Smooth muscle cell (in vitro differentiated cells): ENCODE measurements around the gene KDM1B. TPM values are rescaled to one million over a fixed set of nuclear protein-coding genes. Genes with fewer than 3 reads are reported as not detected.

Experiments used
- DNase-seq: peaks from one replicate; lab custom pipeline; 2025; ENCODE audit not compliant: unreplicated experiment; lab: John Stamatoyannopoulos, UW
- H2AFZ ChIP-seq: fragments of 200-600 bp; sonication (generic); 2 replicates; pipeline ENCODE4 v1.6.0; 2016; ENCODE audit warnings: antibody characterized with exemption, low read depth, mild to moderate bottlenecking
- H3F3A ChIP-seq: fragments of 200-600 bp; sonication (generic); 2 replicates; pipeline ENCODE4 v1.6.0; 2017; ENCODE audit warnings: antibody characterized with exemption, low read depth
- H3K27ac ChIP-seq: fragments of 200-600 bp; sonication (generic); 2 replicates; pipeline ENCODE4 v1.5.1; 2016; ENCODE audit warnings: low read depth, mild to moderate bottlenecking
- H3K27me3 ChIP-seq: fragments of 200-600 bp; sonication (generic); 2 replicates; pipeline ENCODE4 v1.6.1; 2016; ENCODE audit warnings: low read depth, mild to moderate bottlenecking
- H3K36me3 ChIP-seq: fragments of 200-600 bp; sonication (generic); 2 replicates; pipeline ENCODE4 v1.5.1; 2016; ENCODE audit warnings: low read depth
- H3K4me1 ChIP-seq: fragments of 200-600 bp; sonication (generic); 2 replicates; pipeline ENCODE4 v1.5.1; 2016; ENCODE audit warnings: low read depth
- H3K4me2 ChIP-seq: fragments of 200-600 bp; sonication (generic); 2 replicates; pipeline ENCODE4 v1.6.0; 2016; ENCODE audit warnings: mild to moderate bottlenecking
- H3K4me3 ChIP-seq: fragments of 200-600 bp; sonication (generic); 2 replicates; pipeline ENCODE4 v1.5.1; 2016; ENCODE audit warnings: mild to moderate bottlenecking
- H3K79me2 ChIP-seq: fragments of 200-600 bp; sonication (generic); 2 replicates; pipeline ENCODE4 v1.6.0; 2016; ENCODE audit warnings: low read depth, mild to moderate bottlenecking
- H3K9ac ChIP-seq: fragments of 200-600 bp; sonication (generic); 2 replicates; pipeline ENCODE4 v1.6.0; 2016; ENCODE audit warnings: low read depth
- H3K9me3 ChIP-seq: fragments of 200-600 bp; sonication (generic); replicated peaks from 2 replicates; pipeline ENCODE4 v1.5.1; 2016; ENCODE audit warnings: low read depth
- H4K20me1 ChIP-seq: fragments of 200-600 bp; sonication (generic); 2 replicates; pipeline ENCODE4 v1.6.0; 2016; ENCODE audit warnings: low read depth
- WGBS: methylation state at CpG from one replicate; pipeline ENCODE4 v1.1.7; 2016; ENCODE audit warnings: low lambda C conversion rate; 5-methylcytosine and 5-hydroxymethylcytosine counted together
- polyA plus RNA-seq: library from polyadenylated mRNA; unstranded; fragments of >200 nt; fragmentation: Nextera tagmentation; extraction: Ambion mirVana; gene quantifications from 2 replicates; pipeline ENCODE4 v1.2.1, GENCODE V29; 2016
- total RNA-seq: library from RNA; depleted of rRNA; stranded (reverse); fragments of >200 nt; gene quantifications from 2 replicates; pipeline ENCODE4 v1.2.3, GENCODE V29; 2014
- TF ChIP-seq, protein P1 (sequence below): fragments of 200-600 bp; sonication (generic); IDR thresholded peaks from 2 replicates; pipeline ENCODE4 v1.5.1; 2017; ENCODE audit warnings: borderline replicate concordance, mild to moderate bottlenecking, antibody characterized with exemption; ENCODE audit not compliant: insufficient read depth, poor library complexity, severe bottlenecking

KDM1B gene
- total and polyA plus RNA-seq, 2 experiments from 2014 or later: 8.2 to 15.8 TPM

DNA sequence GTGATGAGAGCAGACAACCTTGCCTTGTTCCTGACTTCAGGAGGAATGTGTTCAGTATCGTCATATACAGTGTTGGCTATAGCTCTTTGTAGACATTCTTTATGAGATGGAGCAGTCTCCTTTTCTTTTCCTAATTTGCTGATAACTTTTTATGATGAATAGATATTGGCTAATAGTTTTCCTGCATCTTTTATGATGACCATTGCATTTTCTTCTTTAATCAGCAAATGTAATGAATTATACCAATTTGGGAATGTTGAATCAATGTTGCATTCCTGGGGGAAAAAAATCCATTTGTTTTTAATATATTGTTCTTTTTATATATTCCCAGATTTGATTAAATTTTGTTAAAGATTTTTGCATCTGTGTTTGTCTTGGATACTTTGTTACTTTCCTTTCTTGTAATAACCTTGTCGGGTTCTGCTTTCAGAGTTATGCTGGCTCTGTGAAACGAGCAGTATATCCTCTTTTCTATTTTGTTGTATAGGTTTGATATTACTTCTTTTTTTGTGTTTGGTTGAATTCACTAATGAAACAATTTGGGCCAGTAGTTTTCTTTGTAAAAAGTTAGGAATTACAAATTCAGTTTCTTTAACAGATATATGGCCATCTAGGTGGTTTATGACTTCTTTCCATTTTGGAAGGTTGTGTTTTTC lies 23.9 kb downstream of the KDM1B start:
- Histone ChIP-seq H3K4me1 (no peaks in the 10 kb centered on the region), H3K27me3 (no peaks in the 10 kb centered on the region), H3K4me3 (no peak overlapping the region), H2AFZ (no peak overlapping the region), H3F3A (no peaks in the 10 kb centered on the region), H3K9ac (no peak overlapping the region), H3K79me2 (no peaks in the 10 kb centered on the region), H3K27ac (no peak overlapping the region), H4K20me1 (no peaks in the 10 kb centered on the region), H3K36me3 (peaks cover 4% of the 10 kb centered on the region), H3K4me2 (no peak overlapping the region), H3K9me3 (no peaks in the 10 kb centered on the region)
- WGBS: 97% methylated on average over 3 of the region's 3 CpGs
- no peak for DNase-seq
- TF ChIP-seq, protein P1, sequence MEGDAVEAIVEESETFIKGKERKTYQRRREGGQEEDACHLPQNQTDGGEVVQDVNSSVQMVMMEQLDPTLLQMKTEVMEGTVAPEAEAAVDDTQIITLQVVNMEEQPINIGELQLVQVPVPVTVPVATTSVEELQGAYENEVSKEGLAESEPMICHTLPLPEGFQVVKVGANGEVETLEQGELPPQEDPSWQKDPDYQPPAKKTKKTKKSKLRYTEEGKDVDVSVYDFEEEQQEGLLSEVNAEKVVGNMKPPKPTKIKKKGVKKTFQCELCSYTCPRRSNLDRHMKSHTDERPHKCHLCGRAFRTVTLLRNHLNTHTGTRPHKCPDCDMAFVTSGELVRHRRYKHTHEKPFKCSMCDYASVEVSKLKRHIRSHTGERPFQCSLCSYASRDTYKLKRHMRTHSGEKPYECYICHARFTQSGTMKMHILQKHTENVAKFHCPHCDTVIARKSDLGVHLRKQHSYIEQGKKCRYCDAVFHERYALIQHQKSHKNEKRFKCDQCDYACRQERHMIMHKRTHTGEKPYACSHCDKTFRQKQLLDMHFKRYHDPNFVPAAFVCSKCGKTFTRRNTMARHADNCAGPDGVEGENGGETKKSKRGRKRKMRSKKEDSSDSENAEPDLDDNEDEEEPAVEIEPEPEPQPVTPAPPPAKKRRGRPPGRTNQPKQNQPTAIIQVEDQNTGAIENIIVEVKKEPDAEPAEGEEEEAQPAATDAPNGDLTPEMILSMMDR: no peak

DNA sequence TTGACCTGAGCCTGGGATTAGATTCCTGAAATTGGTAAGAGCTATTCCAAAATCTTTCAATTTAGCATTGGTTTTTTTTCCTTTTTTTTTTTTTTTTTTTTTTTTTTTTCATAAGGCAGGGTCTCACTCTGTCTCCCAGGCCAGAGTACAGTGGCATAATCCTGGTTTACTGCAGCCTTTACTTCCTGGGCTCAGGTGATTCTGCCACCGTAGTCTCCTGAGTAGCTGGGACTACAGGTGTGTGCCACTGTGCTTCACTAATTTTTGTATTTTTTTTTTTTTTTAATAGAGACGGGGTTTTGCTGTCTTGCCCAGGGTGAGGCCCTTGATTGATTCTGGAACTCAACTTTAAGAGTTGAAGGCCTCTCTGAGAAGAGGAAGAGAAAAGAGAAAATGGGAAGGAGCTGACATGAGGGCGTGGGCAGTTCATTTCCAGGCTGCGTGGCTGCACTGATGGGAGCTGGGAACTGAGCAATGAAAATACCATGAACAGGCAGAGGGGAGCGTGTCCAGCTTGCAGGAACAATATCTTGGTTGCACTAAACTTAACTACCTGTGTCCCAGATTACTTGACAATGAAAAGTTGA lies 24.6 kb downstream of the KDM1B start:
- TF ChIP-seq, protein P1: no peak
- H3K27me3 ChIP-seq: no peaks in the 10 kb centered on the region
- 93% methylated on average over 5 of the region's 5 CpGs for WGBS
- H3K4me2 ChIP-seq: no peak overlapping the region
- no peaks in the 10 kb centered on the region for H3F3A ChIP-seq
- no peak overlapping the region for H3K4me3 ChIP-seq
- H4K20me1 ChIP-seq: no peaks in the 10 kb centered on the region
- H3K79me2 ChIP-seq: no peaks in the 10 kb centered on the region
- H3K4me1 ChIP-seq: no peaks in the 10 kb centered on the region
- no peak overlapping the region for H2AFZ ChIP-seq
- H3K27ac ChIP-seq: no peak overlapping the region
- no peak for DNase-seq
- no peaks in the 10 kb centered on the region for H3K9me3 ChIP-seq
- no peak overlapping the region for H3K9ac ChIP-seq
- H3K36me3 ChIP-seq: peaks cover 4% of the 10 kb centered on the region

DNA sequence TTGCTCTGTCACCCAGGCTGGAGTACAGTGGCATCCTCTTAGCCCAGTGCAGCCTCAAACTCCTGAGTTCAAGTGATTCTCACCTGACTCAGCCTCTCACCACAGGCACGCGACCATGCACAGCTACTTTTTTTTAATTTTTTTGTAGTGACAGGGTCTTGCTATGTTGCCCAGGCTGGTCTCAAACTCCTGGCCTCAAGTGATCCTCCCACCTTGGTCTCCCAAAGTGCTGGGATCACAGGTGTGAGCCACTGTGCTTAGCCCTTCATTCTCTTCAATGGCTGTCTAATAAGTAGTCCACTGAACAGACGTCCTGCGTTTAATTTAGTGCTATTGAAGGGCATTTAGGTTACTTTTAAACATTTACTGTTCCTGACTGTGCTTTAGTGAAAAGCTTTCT lies 27.3 kb downstream of the KDM1B start:
- TF ChIP-seq, protein P1: no peak
- 95% methylated on average over 4 of the region's 4 CpGs for WGBS
- H3K27ac ChIP-seq: no peak overlapping the region
- H2AFZ ChIP-seq: no peak overlapping the region
- H3K4me2 ChIP-seq: no peak overlapping the region
- H3K4me1 ChIP-seq: no peaks in the 10 kb centered on the region
- H3K79me2 ChIP-seq: no peaks in the 10 kb centered on the region
- H3F3A ChIP-seq: no peaks in the 10 kb centered on the region
- DNase-seq: no peak
- H3K36me3 ChIP-seq: no peaks in the 10 kb centered on the region
- no peaks in the 10 kb centered on the region for H3K27me3 ChIP-seq
- no peaks in the 10 kb centered on the region for H4K20me1 ChIP-seq
- no peaks in the 10 kb centered on the region for H3K9me3 ChIP-seq
- H3K4me3 ChIP-seq: no peak overlapping the region
- no peak overlapping the region for H3K9ac ChIP-seq

DNA sequence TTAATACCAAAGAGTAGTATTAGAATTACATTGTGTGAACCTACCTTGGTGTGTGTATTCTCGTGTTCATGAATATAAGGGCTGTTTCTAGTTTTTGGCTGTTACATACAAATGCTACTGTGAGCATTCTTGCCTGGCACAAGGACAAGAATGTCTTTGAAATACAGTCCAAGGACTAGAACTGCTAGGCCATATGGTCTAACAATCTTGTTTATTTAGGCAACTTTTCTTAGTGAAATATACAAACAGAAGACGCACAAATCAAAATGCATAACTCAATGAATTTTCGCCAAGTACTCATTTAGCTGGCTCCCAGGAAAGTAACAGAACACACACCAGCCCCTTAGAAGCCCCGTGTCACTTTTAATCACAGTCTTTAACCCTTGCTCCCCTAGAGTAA lies 28.5 kb downstream of the KDM1B start:
- TF ChIP-seq, protein P1: no peak
- Histone ChIP-seq H3K4me2 (no peak overlapping the region), H2AFZ (no peak overlapping the region), H3K4me3 (no peak overlapping the region), H3K9ac (no peak overlapping the region), H3K9me3 (no peaks in the 10 kb centered on the region), H3K79me2 (no peaks in the 10 kb centered on the region), H3K36me3 (no peaks in the 10 kb centered on the region), H3K27ac (no peak overlapping the region), H4K20me1 (no peaks in the 10 kb centered on the region), H3K4me1 (no peaks in the 10 kb centered on the region), H3F3A (no peaks in the 10 kb centered on the region), H3K27me3 (no peaks in the 10 kb centered on the region)
- WGBS: 87% methylated on average over 4 of the region's 4 CpGs
- DNase-seq: no peak
